CD14-positive monocyte (primary cell): ENCODE measurements around the gene ACTL10. TPM values are rescaled to one million over a fixed set of nuclear protein-coding genes. Genes with fewer than 3 reads are reported as not detected.
A peak's percentile ranks its signal among the peaks of the same experiment; 100 is the strongest.

Source experiments
- DNase-seq, 3 donors: peaks; one replicate each; pipeline ENCODE4 v3.0.0-alpha.2; 2011 to 2022
- H2AFZ ChIP-seq: 2 replicates; pipeline ENCODE4 v1.6.0; 2012; ENCODE audit warnings: mild to moderate bottlenecking, low read depth, low read length, inconsistent platforms; ENCODE audit not compliant: insufficient read depth, poor library complexity, severe bottlenecking
- H3K27ac ChIP-seq, 2 donors: 1 replicate in 1 of 2; 2 replicates in 1 of 2; pipeline ENCODE4 v1.5.1; 2012 to 2013; ENCODE audit warnings: low read length in 2 of 2, control low read depth in 1 of 2, inconsistent platforms in 1 of 2, low read depth in 1 of 2, mild to moderate bottlenecking in 1 of 2
- H3K27me3 ChIP-seq, 2 donors: one replicate each; pipeline versions ENCODE4 v1.6.0 to v1.6.1; 2011 to 2013; ENCODE audit warnings: low read length in 2 of 2; ENCODE audit not compliant: control insufficient read depth in 2 of 2, insufficient read depth in 2 of 2
- H3K36me3 ChIP-seq, 2 donors: replicated peaks in 1 of 2; 1 replicate in 1 of 2; 2 replicates in 1 of 2; pipeline versions ENCODE4 v1.5.1 to v1.6.1; 2012 to 2013; ENCODE audit warnings: low read length in 2 of 2, control low read depth in 1 of 2, inconsistent platforms in 1 of 2, mild to moderate bottlenecking in 1 of 2; ENCODE audit not compliant: insufficient read depth in 2 of 2, control insufficient read depth in 1 of 2
- H3K4me1 ChIP-seq, 2 donors: 1 replicate in 1 of 2; 2 replicates in 1 of 2; pipeline versions ENCODE4 v1.5.1 to v1.6.1; 2012 to 2013; ENCODE audit warnings: low read length in 2 of 2, control low read depth in 1 of 2, inconsistent platforms in 1 of 2, mild to moderate bottlenecking in 1 of 2, moderate library complexity in 1 of 2; ENCODE audit not compliant: insufficient read depth in 2 of 2, control insufficient read depth in 1 of 2
- H3K4me2 ChIP-seq: replicated peaks from 2 replicates; pipeline ENCODE3; 2012; ENCODE audit warnings: low read length, moderate library complexity, mild to moderate bottlenecking; ENCODE audit not compliant: poor library complexity, severe bottlenecking; ENCODE audit errors: extremely low read depth
- H3K4me3 ChIP-seq, 3 experiments: fragments of 200-600 bp in 1 of 3; sonication (generic) in 1 of 3; replicated peaks in 1 of 3; 1 replicate in 2 of 3; 2 replicates in 1 of 3; pipeline ENCODE4 v1.5.1; 2011 to 2013; ENCODE audit warnings: low read length in 3 of 3, mild to moderate bottlenecking in 3 of 3, control low read depth in 2 of 3, low read depth in 2 of 3, inconsistent platforms in 1 of 3, moderate library complexity in 1 of 3
- H3K79me2 ChIP-seq: 2 replicates; pipeline ENCODE4 v1.6.0; 2012; ENCODE audit warnings: mild to moderate bottlenecking, control low read depth, inconsistent platforms, low read length, moderate library complexity; ENCODE audit not compliant: insufficient read depth
- H3K9ac ChIP-seq: 2 replicates; pipeline ENCODE4 v1.6.0; 2017; ENCODE audit warnings: low read length, mild to moderate bottlenecking; ENCODE audit not compliant: insufficient read depth, poor library complexity, severe bottlenecking
- H3K9me3 ChIP-seq, 2 donors: replicated peaks in 1 of 2; 1 replicate in 1 of 2; 2 replicates in 1 of 2; pipeline versions ENCODE4 v1.5.1 to v1.6.1; 2012 to 2013; ENCODE audit warnings: low read length in 2 of 2, control low read depth in 1 of 2; ENCODE audit not compliant: control insufficient read depth in 1 of 2, insufficient read depth in 1 of 2
- H4K20me1 ChIP-seq: 2 replicates; pipeline ENCODE4 v1.6.0; 2012; ENCODE audit warnings: mild to moderate bottlenecking, low read length, control low read depth, moderate library complexity; ENCODE audit not compliant: insufficient read depth
- H3K27ac Mint-ChIP-seq, 7 donors: one replicate each; pipeline ENCODE4 v1.8.0; 2020; ENCODE audit warnings: mild to moderate bottlenecking in 7 of 7, mixed read lengths in 7 of 7, moderate library complexity in 6 of 7, inconsistent platforms in 2 of 7
- H3K27me3 Mint-ChIP-seq, 3 donors: one replicate each; pipeline ENCODE4 v1.8.0; 2021 to 2022; ENCODE audit warnings: low read depth in 3 of 3, mild to moderate bottlenecking in 3 of 3, mixed read lengths in 3 of 3, moderate library complexity in 3 of 3, inconsistent platforms in 1 of 3
- H3K36me3 Mint-ChIP-seq, 2 donors: one replicate each; pipeline ENCODE4 v1.8.0; 2020; ENCODE audit warnings: mixed read lengths in 2 of 2, inconsistent platforms in 1 of 2, mild to moderate bottlenecking in 1 of 2
- H3K4me1 Mint-ChIP-seq: one replicate; pipeline ENCODE4 v1.8.0; 2020; ENCODE audit warnings: mild to moderate bottlenecking, mixed read lengths
- H3K4me3 Mint-ChIP-seq, 2 donors: one replicate each; pipeline ENCODE4 v1.8.0; 2020; ENCODE audit warnings: mild to moderate bottlenecking in 2 of 2, mixed read lengths in 2 of 2, moderate library complexity in 1 of 2
- H3K9me3 Mint-ChIP-seq, 7 donors: one replicate each; pipeline ENCODE4 v1.8.0; 2020 to 2022; ENCODE audit warnings: mixed read lengths in 7 of 7, mild to moderate bottlenecking in 6 of 7, moderate library complexity in 6 of 7, inconsistent platforms in 2 of 7
- WGBS: methylation state at CpG from one replicate; pipeline ENCODE4 v1.1.5; 2013; ENCODE audit warnings: missing lambda C conversion rate; ENCODE audit not compliant: insufficient coverage; 5-methylcytosine and 5-hydroxymethylcytosine counted together
- intact Hi-C, 2 donors: fragments of 100-400 bp; cut with micrococcal nuclease; formaldehyde crosslinking; loops; one replicate each; pipeline versions ENCODE4 v1.15.0 to v1.15.1; 2023
- polyA plus RNA-seq, 3 donors: library from polyadenylated mRNA; depleted of rRNA in 1 of 3; unstranded in 2 of 3; stranded (reverse) in 1 of 3; fragments of 300-500 nt in 2 of 3; fragments of >200 nt in 1 of 3; fragmentation: Illumina TruSeq in 2 of 3; gene quantifications; 1 replicate in 2 of 3; 2 replicates in 1 of 3; pipeline ENCODE4 v1.2.3, GENCODE V29; 2012 to 2021
- TF ChIP-seq, protein P1 (sequence below): fragments of 200-600 bp; IDR thresholded peaks from one replicate; pipeline ENCODE4 v1.8.0; 2022; ENCODE audit warnings: antibody characterized with exemption, mild to moderate bottlenecking

Gene ACTL10
- polyA plus RNA-seq, 3 donors = 0.31 to 1.2 (median 1.1) TPM

DNA sequence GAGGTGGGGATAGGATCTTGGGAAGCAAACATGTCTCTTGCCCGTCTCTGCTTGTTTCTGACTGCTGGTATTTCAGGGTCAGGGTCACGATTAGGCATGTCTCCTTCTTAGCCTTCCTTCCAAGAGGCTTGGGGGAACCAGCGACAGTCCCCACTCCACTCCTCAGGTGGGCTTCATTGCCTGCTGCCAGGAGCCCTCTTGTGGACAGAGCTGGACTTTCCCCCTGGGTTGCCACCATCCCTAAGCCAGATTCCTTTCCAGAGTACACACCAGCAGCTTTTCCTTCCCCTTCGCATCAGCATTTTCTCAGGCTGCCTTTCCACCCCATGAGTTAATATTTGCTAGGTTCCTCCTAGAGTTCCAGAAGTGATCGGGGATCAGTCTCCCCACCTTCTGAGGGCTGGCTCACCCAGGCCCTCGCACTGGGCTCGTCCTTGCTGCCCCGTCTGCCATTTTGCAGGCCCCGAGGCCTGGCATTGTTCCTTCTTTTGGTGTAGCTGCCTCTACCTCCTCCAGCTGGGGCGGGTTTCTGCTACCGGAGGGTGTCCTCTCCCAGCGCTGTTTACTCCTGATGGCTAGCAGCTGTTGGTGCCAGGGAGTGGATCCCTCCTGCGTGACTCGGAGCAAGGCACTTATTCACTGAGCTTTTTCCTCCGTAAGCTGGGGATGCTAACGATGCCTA, 13.4 kb upstream of the ACTL10 start:
- TF ChIP-seq, protein P1, sequence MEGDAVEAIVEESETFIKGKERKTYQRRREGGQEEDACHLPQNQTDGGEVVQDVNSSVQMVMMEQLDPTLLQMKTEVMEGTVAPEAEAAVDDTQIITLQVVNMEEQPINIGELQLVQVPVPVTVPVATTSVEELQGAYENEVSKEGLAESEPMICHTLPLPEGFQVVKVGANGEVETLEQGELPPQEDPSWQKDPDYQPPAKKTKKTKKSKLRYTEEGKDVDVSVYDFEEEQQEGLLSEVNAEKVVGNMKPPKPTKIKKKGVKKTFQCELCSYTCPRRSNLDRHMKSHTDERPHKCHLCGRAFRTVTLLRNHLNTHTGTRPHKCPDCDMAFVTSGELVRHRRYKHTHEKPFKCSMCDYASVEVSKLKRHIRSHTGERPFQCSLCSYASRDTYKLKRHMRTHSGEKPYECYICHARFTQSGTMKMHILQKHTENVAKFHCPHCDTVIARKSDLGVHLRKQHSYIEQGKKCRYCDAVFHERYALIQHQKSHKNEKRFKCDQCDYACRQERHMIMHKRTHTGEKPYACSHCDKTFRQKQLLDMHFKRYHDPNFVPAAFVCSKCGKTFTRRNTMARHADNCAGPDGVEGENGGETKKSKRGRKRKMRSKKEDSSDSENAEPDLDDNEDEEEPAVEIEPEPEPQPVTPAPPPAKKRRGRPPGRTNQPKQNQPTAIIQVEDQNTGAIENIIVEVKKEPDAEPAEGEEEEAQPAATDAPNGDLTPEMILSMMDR = peak; percentile 69

GRCh38 chr20:33653900-33654596, 12.7 kb upstream of the ACTL10 start:
- Histone ChIP-seq H3K4me2 (no peak overlapping the region), H4K20me1 (no peaks in the 10 kb centered on the region), H3K36me3 (no peaks in the 10 kb centered on the region), H3K27ac (no peak overlapping the region), H3K79me2 (no peaks in the 10 kb centered on the region), H3K4me1 (no peaks in the 10 kb centered on the region), H2AFZ (no peak overlapping the region), H3K9me3 (no peaks in the 10 kb centered on the region), H3K4me3 (no peak overlapping the region), H3K9ac (no peak overlapping the region), H3K27me3 (no peaks in the 10 kb centered on the region)
- intact Hi-C loops = no loop called here
- H3K9me3 Mint-ChIP-seq = no peaks in the 10 kb centered on the region
- H3K27me3 Mint-ChIP-seq = peaks cover 1 to 9% (median 2%) of the 10 kb centered on the region in 3 donors
- peaks cover 6% of the 10 kb centered on the region for H3K4me1 Mint-ChIP-seq
- no peak for DNase-seq
- H3K27ac Mint-ChIP-seq = no peak overlapping the region
- TF ChIP-seq, protein P1 = no peak
- 93% methylated on average over 5 of the region's 11 CpGs for WGBS
- peaks cover 0 to 2% of the 10 kb centered on the region in 2 donors for H3K36me3 Mint-ChIP-seq
- no peak overlapping the region for H3K4me3 Mint-ChIP-seq

More for the DNA sequence above, 13.4 kb upstream of the ACTL10 start:
- intact Hi-C loops = no loop called here
- H3K27me3 ChIP-seq = no peaks in the 10 kb centered on the region
- H3K36me3 ChIP-seq = no peaks in the 10 kb centered on the region
- no peaks in the 10 kb centered on the region for H4K20me1 ChIP-seq
- no peak overlapping the region for H3K9ac ChIP-seq
- H3K27ac Mint-ChIP-seq = peak overlapping the region in 1 of 7 donors; percentile 11
- no peaks in the 10 kb centered on the region for H3K36me3 Mint-ChIP-seq
- no peak overlapping the region for H3K27ac ChIP-seq
- H3K4me3 ChIP-seq = no peak overlapping the region
- H3K79me2 ChIP-seq = no peaks in the 10 kb centered on the region
- peak in 1 of 3 donors; percentile 23 for DNase-seq
- 60% methylated on average over 12 of the region's 16 CpGs for WGBS
- H2AFZ ChIP-seq = no peak overlapping the region
- no peaks in the 10 kb centered on the region for H3K9me3 ChIP-seq
- peaks cover 6% of the 10 kb centered on the region for H3K4me1 Mint-ChIP-seq
- no peak overlapping the region for H3K4me3 Mint-ChIP-seq
- no peak overlapping the region for H3K4me2 ChIP-seq
- peaks cover 1 to 9% (median 2%) of the 10 kb centered on the region in 3 donors for H3K27me3 Mint-ChIP-seq
- H3K4me1 ChIP-seq = no peaks in the 10 kb centered on the region
- no peaks in the 10 kb centered on the region for H3K9me3 Mint-ChIP-seq
